Esophagus mucosa (tissue), 1 donor: ENCODE data around the gene C20orf144. TPM values are rescaled to one million over a fixed set of nuclear protein-coding genes. Genes with fewer than 3 reads are reported as not detected.
"Not testable (repeated sequence)": the region's sequence is repeated elsewhere in the genome, so short reads cannot be mapped to it uniquely, and the experiment has no call there.

Source experiments
- ATAC-seq: fragments of 200-7000 bp; cut with Tn5 transposase; one replicate; pipeline ENCODE4 v1.9.1; 2020
- total RNA-seq: library from RNA; stranded (reverse); gene quantifications from one replicate; pipeline ENCODE4 v1.2.4, GENCODE V29; 2023
- donor health status: DM: yes; HTN: yes; CAD: no.

C20orf144 gene
- total RNA-seq, 1 donor from 2014 or later: not detected

DNA sequence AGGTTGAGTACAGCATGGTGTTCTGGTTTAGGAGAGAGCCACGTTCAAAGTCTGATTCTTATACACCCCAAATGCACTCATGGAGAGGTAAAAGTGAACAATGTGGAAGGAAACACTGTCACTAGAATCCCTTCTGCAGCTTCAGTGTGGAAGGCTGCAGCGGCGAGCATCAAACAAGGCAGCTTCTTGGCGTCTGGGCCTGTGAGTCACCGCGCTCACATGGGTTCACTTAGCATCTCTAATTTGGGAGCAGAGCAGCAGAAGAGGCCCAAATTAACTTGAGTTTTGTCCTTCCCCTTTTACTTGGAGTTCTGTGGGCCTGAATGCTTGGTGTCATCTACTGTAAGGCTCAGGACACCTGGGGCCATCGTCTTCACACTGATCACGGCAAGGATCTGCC, 35.0 kb downstream of the C20orf144 start:
- peak; percentile 33 for ATAC-seq

DNA sequence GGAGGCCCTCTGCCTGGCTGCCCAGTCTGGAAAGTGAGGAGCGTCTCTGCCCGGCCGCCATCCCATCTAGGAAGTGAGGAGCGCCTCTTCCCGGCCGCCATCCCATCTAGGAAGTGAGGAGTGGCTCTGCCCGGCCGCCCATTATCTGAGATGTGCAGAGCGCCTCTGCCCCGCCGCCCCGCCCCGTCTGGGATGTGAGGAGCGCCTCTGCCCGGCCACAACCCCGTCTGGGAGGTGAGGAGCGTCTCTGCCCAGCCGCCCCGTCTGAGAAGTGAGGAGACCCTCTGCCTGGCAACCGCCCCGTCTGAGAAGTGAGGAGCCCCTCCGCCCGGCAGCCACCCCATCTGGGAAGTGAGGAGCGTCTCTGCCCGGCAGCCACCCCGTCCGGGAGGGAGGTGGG, 36.8 kb downstream of the C20orf144 start:
- ATAC-seq: not testable (repeated sequence)

DNA sequence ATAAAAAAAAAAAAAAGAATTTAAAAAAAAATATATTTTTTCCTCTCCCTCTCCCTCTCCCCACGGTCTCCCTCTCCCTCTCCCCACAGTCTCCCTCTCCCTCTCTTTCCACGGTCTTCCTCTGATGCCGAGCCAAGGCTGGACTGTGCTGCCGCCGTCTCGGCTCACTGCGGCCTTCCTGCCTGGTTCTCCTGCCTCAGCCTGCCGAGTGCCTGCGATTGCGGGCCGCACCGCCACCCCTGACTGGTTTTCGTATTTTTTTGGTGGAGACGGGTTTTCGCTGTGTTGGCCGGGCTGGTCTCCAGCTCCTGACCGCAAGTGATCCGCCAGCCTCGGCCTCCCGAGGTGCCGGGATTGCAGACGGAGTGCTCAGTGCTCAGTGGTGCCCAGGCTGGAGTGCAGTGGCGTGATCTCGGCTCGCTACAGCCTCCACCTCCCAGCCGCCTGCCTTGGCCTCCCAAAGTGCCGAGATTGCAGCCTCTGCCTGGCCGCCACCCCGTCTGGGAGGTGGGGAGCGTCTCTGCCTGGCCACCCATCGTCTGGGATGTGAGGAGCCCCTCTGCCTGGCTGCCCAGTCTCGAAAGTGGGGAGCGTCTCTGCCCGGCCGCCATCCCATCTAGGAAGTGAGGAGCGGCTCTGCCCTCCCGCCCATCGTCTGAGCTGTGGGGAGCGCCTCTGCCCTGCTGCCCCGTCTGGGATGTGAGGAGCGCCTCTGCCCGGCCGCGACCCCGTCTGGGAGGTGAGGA, 38.7 kb downstream of the C20orf144 start:
- not testable (repeated sequence) for ATAC-seq

- ATAC-seq: no peak
These were observed 39.7 kb downstream of the C20orf144 start for GRCh38 chr20:33701629-33702450.

GRCh38 chr20:33702861-33703260, 40.7 kb downstream of the C20orf144 start:
- ATAC-seq: peak; percentile 26

- ATAC-seq: peak; percentile 22
These were observed 41.5 kb downstream of the C20orf144 start for GRCh38 chr20:33703498-33704137.

DNA sequence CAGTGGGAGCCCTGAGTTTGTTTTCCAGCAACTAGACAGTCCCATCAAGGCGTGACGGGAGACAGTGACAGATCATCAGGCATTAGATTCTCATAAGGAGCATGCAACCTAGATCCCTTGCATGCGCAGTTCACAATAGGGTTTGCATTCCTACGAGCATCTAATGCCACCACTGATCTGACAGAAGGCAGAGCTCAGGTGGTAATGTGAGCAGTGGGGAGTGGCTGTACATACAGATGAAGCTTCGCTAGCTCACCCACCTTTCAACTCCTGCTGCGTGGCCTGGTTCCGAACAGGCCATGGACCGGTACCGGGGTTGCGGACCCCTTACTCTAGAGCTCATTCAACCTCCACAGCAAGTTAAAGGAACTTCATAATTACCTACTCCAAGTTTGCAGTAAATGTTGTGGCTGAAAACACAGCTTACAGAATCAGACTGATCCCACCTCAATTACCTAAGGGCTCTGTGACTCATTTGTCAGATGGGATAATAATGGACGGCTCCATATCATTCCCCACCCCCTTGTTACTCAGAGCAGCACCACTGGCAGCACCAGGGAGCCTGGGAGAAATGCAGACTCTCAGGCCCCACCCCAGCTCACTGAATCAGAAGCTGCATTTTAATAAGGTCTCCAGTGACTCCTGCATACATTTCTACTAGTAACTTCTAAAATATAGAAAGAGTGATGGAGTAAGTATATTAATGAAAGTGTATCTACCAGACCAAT, 42.2 kb downstream of the C20orf144 start:
- ATAC-seq: peak; percentile 49

DNA sequence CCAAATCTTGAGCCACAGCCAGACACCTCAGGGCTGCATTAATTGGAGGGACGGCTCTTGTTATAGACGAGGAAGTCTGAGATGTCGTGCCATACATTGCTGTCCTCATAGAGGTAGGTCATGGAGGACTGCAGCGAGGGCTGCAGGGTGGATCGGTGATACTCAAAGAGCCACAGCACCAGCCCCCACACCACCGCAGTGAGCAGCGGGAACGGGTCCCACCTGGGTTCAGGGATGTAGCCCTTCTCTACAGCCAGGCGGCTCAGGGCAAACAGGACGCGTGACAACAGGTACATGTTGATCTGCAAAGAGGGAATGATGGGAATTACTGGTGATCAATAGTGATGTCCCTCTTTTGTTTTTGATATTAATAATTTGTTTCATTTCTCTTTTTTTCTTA, 45.5 kb downstream of the C20orf144 start:
- no peak for ATAC-seq

GRCh38 chr20:33709398-33709797, 47.3 kb downstream of the C20orf144 start:
- ATAC-seq: peak; percentile 30

DNA sequence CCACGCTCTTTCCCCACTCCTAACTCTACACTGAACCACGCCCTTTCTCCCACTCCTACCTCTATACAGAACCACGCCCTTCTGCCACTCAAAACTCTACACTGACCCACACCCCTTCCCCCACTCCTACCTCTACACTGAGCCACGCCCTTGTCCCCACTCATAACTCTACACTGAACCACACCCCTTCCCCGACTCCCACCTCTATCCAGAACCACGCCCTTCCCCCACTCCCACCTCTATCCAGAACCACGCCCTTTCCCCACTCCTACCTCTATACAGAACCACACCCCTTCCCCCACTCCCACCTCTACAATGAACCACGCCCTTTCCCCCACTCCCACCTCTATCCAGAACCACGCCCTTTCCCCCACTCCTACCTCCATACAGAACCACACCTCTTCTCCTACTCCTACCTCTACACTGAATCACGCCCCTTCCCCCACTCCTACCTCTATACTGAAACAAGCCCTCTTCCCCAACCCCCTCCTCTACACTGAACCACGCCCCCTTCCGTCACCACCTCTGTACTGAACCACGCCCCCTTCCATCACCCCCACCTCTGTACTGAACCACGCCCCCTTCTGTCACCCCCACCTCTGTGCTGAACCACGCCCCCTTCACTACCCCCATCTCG, 47.9 kb downstream of the C20orf144 start:
- ATAC-seq: peak; percentile 39

DNA sequence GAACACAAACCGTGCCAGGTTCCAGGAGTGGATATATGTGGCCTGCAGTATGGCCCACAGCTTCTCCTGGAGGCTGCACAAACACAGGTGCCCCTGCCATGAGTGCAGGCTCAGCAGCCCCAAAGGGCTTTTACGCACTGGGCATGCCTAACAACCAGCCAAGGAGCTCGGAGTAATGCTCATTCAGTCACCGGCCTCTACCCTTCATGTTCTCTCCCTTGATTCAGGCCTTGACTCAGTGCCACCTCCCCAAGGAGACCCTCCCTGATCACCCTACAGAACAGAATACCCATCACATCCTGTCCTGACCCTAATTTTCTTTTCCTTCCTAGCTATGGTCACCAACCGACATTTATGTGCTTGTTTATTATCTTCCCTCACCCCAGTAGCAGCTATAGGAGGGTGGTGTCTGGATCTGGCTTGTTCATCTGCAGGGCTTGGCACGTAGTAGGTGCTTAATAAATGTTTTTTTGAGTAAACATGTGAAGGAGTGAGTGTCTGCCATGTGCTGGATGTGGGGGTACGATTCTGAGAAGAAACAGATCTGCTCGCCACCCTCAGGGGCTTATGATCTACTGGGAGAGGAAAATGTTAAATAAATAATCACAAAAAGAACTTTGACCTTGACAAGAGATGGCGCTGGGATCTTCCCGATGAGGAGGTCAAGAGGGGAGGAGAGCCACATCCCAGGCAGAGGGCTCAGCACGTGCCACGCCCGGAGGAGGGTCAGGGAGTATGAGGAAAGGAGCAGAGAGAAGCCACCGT, 48.7 kb downstream of the C20orf144 start:
- ATAC-seq: no peak

DNA sequence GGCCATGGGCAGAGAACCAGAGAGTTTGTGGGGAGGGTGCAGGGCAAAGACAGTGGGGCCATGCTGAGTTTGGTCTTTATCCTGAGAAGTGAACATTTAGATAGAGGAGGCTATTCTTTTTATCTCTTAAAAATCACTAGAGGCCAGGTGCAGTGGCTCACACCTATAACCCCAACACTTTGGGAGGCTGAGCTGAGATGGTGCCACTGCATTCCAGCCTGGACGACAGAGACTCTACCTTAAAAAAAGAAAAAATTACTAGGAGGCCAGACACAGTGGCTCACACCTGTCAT, 49.3 kb downstream of the C20orf144 start:
- no peak for ATAC-seq

Other genes starting within 250 kb of the C20orf144 start
- gene SNTA1, start 218.6 kb upstream of the C20orf144 start, total RNA-seq: 4.7 TPM
- gene CBFA2T2, start 172.2 kb upstream of the C20orf144 start, total RNA-seq: 9.0 TPM
- 2.0 TPM for gene ACTL10, start 4.6 kb downstream of the C20orf144 start, total RNA-seq
- 8.0 TPM for gene NECAB3, start 12.1 kb downstream of the C20orf144 start, total RNA-seq
- 3.7 TPM for gene E2F1, start 24.1 kb downstream of the C20orf144 start, total RNA-seq
- gene PXMP4, start 58.0 kb downstream of the C20orf144 start, total RNA-seq: 9.6 TPM
- gene ZNF341, start 69.7 kb downstream of the C20orf144 start, total RNA-seq: 1.6 TPM
- 77.8 TPM for gene CHMP4B, start 149.0 kb downstream of the C20orf144 start, total RNA-seq